DMS79 (cell line): Measurements from ENCODE around the gene CYB5B.
A peak's percentile ranks its signal among the peaks of the same experiment; 100 is the strongest.

Experiments
- DNase-seq: peaks from one replicate; lab custom pipeline; 2025; lab: John Stamatoyannopoulos, UW

The CYB5B gene

GRCh38 chr16:69448470-69449193 is 24.2 kb downstream of the CYB5B start:
- peak; percentile 71 for DNase-seq

DNA sequence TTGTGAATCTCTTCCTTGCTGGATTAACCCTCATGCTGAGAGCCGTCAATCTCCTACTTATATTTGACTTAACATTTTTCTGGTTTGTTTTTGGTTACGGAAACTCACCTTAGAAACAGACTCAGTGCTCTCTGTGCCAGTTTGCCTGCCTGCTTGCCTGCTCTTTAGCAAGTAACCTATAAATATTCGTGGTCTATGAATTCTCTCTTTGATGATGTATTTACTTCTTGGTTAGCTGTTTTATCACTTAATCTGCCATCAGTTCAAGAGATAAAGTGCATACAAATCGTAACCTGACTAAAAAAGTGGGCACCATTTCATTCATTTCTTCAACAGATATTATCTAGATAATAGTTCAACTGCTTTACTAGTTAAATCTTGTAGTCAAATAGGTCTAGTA is 26.7 kb downstream of the CYB5B start:
- no peak for DNase-seq

GRCh38 chr16:69453936-69454335 is 29.5 kb downstream of the CYB5B start:
- DNase-seq, result no peak

DNA sequence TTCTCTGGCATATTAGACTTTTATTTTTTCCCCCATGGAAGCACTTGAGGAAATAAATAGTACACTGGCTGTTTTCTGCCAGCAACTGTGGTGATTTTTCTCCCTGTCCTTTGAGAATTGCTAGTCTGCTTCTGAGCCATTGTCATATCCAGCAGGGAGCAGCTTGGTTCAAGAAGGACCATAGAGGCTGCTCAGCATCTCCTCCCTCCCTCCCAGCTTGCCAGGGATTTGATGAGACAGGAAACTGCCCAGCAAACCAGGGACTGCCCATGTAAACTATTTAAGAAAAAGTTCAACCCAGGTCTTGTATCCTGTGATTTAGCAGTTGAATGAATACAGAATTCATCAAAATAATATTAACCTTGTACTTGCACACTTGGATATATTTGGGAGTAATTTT is 39.5 kb downstream of the CYB5B start:
- no peak for DNase-seq

- DNase-seq, result no peak
Measured at GRCh38 chr16:69465083-69465721, 40.8 kb downstream of the CYB5B start.

DNA sequence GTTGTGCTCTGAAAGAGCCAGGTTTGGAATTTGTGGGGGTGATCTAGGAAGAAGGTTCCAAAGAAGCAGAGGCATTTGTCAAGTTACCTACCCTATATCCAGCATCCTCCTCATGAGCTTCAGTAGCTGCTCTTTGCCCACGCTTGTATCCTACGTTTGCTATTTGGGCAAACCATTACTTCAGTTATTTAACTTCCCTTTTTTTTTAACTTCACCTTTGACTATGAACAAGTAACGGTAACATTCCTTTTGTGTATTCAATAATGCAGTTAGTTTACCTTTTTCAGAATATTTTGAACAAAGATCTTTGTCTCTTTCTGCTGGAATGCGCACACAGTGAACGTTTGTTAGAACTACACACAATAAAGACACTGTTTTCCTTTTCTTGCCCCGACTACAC is 41.5 kb downstream of the CYB5B start:
- DNase-seq, result no peak

DNA sequence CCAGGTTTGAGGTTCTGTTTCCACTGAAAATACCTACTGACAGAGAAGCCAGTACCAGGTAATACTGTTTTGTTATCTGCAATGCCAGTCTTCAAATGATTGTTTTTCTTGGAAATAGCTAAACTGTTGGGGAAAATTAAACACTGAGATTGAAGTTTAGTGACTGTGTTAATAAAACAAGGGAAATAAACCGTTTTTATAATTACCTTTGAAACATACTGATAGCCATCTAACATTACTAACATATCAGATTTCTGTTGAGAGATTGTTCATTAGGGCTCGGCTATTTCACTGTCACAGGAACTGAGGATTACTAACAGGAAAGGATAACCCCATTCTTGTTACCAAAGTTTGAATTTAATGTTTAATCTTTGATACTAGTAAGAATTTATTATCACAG is 42.1 kb downstream of the CYB5B start:
- no peak for DNase-seq

DNA sequence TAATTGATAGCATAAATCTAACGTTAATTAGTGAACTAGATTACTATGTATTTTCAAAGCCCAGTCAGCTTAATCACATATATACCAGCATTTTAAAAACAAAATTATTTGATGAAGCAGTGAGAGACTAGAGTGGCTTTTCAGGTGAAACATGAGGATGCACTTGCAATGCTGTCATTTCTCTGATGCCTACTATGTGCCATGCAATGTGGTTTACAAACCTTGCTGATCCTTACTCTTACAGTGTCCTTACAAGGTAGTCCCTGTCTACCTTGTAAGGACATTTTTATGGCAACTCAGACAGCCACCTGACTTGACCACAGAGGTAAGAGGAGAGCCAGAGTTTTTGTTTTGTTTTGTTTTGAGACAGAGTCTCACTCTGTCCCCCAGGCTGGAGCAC is 42.7 kb downstream of the CYB5B start:
- DNase-seq, result no peak

DNA sequence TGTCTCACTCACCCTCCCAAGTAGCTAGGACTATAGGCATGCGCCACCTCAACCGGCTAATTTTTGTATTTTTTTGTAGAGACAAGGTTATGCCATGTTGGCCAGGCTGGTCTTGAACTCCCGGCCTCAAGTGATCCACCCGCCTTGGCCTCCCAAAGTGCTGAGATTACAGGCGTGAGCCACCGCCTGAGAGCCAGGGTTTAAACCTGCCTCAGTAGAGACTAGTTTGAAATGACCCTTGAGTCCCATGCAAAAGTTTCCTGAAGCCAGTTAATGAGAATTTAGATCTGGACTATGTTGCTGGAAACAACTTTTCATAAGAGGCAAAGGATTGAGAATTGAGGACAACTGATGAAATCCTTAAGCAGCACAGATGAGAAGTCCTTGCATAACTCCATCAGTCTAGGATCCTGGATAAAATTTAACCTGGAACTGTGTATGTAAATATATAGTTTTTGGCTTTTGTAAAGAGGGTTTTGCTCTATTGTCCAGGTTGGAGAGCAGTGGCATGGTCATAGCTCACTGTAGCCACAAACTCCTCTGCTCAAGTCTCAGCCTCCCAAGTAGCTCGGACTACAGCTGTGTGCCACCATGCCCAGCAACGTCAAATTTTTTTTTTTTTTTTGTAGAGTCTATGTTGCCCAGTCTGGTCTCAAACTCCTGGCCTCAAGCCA is 43.2 kb downstream of the CYB5B start:
- DNase-seq, result no peak

- DNase-seq, result no peak
Measured at GRCh38 chr16:69469807-69470561, 45.6 kb downstream of the CYB5B start.

- no peak for DNase-seq
Measured at GRCh38 chr16:69471121-69471520, 46.7 kb downstream of the CYB5B start.

DNA sequence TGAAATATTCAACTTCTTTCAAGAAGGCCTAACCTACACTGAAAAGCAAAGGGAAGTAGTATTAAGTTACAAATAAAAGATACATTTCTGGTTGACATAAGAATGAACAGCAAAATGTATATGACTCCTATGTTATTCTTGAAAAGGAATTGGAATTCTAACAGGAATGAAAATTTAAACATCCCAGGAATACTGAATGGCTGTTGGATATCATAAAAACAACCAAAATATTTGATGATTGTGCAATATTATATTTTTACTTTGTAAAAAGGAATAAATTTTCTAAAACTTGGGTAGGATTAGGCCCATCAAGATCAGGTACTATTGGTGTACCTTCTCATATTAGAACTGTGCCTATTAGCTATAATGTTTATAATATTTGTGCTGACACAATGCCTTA is 50.0 kb downstream of the CYB5B start:
- no peak for DNase-seq

GRCh38 chr16:69476920-69477443 is 52.6 kb downstream of the CYB5B start:
- no peak for DNase-seq

- DNase-seq, result no peak
Measured at GRCh38 chr16:69477546-69477945, 53.1 kb downstream of the CYB5B start.

DNA sequence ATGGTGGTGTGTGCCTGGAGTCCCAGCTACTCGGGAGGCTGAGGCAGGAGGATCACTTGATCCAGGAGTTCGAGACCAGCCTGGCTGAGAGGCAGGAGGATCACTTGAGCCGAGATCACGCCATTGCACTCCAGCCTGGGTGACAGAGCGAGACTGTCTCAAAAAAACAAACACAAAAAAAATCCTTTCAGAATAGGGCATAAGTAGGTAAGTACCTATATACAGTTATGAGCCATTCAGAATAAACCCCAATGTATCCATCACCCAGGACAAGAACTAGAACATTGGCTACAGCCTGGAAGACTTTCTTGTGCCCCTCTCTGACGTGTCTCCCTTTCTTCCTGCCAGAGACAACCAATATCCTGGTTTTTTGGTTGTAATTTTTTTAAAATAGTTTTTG is 54.3 kb downstream of the CYB5B start:
- DNase-seq, result no peak

GRCh38 chr16:69479775-69480174 is 55.4 kb downstream of the CYB5B start:
- DNase-seq, result no peak

DNA sequence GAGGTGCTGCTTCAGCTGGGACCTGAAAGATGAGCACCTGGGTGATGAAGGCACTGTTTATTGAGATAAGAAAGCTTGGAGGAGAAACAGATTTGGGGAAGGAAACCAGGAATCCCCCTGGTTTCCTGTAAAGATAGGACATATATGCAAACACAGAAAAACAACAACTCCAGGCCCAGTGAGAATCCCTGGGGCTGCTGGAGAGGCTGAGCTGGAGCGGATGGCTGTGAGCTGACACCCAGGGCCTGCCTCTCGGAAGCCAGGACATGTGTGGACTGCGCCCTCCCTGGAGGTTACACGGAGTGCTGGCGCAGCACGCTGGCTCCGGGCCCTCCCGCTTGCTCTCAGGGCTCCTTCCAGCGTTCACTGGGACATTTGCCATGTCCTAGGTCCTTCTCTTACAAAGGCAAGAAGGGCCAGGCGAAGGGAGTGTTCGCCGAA is 57.5 kb downstream of the CYB5B start:
- peak; percentile 73 for DNase-seq

DNA sequence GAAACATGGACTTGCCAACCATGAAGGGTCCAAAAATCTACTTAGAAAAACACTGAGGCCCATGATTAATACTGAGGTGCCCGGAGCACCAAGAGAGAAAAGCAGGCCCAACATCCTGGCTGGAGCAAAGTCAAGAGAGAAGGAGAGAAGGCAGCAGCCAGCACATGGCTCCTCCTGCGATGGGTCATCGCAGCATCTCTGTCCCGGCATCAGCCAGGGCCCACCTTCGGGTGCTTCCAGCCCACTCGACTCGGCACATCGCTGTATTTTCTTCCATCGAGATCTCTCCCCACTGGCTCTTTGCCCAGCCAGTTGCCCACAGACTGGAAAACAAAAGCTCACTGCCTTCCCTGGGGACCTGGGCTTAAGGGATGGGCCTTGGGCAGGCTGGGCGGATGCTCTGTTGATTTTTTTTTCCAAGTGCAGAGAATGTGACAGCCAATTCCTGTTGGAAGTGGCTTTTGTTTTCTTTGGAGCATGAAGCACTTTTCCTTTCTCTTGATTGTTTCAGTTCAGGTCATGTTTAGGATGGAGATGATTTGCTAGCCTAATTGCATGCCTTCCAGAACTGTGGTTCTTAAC is 58.1 kb downstream of the CYB5B start:
- DNase-seq, result peak; percentile 85

- DNase-seq, result no peak
Measured at GRCh38 chr16:69483611-69484010, 59.2 kb downstream of the CYB5B start.

- no peak for DNase-seq
Measured at GRCh38 chr16:69485361-69485760, 60.9 kb downstream of the CYB5B start.

- no peak for DNase-seq
Measured at GRCh38 chr16:69485816-69486215, 61.4 kb downstream of the CYB5B start.

DNA sequence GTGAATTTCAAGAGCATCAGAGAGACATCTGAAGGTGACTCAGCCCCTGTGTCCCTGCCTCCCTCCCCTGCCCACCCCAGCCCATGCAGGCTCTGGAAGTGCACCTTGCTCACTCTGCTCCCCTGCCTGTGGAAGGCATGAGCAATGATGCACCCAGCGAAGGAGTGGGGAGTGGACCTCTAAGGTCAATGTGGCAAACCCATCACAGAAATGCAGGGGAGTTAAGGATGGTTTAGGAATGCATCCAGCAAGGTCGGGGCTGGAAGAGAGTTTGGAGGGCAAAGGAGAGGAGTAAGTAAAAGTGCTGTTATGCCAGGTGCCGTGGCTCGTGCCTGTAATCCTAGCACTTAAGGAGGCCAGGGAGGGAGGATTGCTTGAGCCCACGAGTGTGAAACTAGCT is 61.9 kb downstream of the CYB5B start:
- DNase-seq, result no peak
